ENCODE results near the gene EBF3.
A peak's percentile ranks its signal among the peaks of the same experiment; 100 is the strongest.

Gene EBF3

GRCh38 chr10:129793996-129794395, 170.1 kb downstream of the EBF3 start:
- DNase-seq (ENCODE audit: low spot score) = no peak

GRCh38 chr10:129793479-129793878, 170.6 kb downstream of the EBF3 start:
- DNase-seq (ENCODE audit: low spot score) = no peak

GRCh38 chr10:129792864-129793263, 171.2 kb downstream of the EBF3 start:
- DNase-seq (ENCODE audit: low spot score) = no peak

- DNase-seq (ENCODE audit: low spot score) = peak; percentile 40
Observed at GRCh38 chr10:129792141-129792540, 171.9 kb downstream of the EBF3 start.

- no peak for DNase-seq (ENCODE audit: low spot score)
Observed at GRCh38 chr10:129790715-129791446, 173.2 kb downstream of the EBF3 start.

GRCh38 chr10:129788215-129788614, 175.9 kb downstream of the EBF3 start:
- no peak for DNase-seq (ENCODE audit: low spot score)

- no peak for DNase-seq (ENCODE audit: low spot score)
Observed at GRCh38 chr10:129787557-129787956, 176.5 kb downstream of the EBF3 start.

- DNase-seq (ENCODE audit: low spot score) = no peak
Observed at GRCh38 chr10:129786216-129786615, 177.9 kb downstream of the EBF3 start.

- DNase-seq (ENCODE audit: low spot score) = no peak
Observed at GRCh38 chr10:129785536-129785981, 178.5 kb downstream of the EBF3 start.
